ACHN (cell line): ENCODE data around the gene MRM1.

Experiments
- DNase-seq: peaks from one replicate; pipeline ENCODE4 v3.0.0-alpha.2; 2015
- in situ Hi-C: cut with HindIII; loops from 2 replicates; pipeline ENCODE4 v1.10.0; 2017; ENCODE audit warnings: low sequenced_read_pairs, low pct_ligation_motif_present, low pct_unique_long_range_greater_than_20kb

MRM1 gene

DNA sequence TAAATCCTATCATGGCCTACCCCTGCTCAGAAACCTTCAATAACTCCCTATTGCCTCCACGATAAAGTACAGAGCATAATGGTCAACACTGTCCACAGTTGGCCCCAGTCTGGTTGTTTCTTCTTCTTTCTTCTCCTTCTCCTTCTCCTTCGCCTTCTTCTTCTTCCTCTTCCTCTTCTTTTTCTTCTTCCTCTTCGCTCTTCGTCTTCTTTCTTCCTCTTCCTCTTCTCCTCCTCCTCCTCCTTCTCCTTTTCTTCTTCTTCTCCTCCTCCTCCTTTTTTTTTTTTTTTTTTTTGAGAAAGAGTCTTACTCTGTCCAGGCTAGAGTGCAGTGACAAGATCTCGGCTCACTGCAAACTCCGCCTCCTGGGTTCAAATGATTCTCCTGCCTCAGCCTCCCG, 23.8 kb downstream of the MRM1 start:
- no peak for DNase-seq
- in situ Hi-C loops, result no loop called here

GRCh38 chr17:36627101-36627500, 25.7 kb downstream of the MRM1 start:
- in situ Hi-C loops, result no loop called here
- DNase-seq, result no peak

DNA sequence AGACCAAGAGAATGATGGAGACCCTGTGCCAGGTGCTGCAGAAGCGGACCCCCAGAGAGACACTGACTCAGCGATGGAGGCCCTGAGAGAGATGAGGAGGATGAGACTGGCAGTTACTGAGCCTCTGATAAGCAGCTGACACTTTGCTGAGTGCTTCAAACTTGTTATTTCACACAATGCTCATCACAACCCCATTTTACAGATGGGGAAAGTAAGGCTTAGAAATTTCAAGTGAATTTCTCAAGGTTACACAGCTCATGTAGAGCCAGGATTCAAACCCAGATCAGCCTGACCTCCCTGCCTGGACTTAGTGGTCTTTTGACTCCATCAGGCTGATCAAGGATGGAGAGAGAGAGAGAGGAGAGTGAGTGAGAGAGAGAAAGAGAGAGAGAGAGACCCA, 27.2 kb downstream of the MRM1 start:
- in situ Hi-C loops, result no loop called here
- DNase-seq, result no peak

DNA sequence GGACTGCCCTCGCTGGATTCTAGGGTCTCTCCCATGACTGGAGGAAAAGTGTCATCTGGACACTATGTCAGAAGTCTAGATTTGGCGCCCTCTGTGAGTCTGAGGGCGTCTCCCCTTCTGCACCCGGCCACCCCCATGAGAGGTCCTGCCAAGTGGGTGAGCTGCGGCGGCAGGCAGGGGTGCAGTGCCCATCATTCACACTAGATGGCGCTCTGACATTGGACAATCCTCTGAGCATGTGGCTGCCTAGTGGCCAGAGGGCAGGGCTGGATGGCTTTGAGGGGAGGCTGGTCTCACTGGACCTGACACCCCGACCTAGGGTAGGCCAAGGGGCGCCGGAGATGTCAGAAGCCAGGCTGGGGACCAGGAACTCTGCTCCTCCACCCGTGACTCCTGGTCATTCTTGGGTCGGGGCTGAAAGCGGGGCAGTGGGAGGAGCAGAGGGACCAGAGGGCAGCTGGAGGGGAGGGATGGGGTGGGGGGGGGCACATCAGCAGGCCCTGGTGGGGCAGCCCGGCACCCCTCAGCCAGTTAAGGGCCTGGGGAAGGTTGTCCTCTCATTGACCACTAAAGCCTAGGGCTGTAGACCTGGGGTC, 28.0 kb downstream of the MRM1 start:
- in situ Hi-C loops, result no loop called here
- DNase-seq, result peak; percentile 77

GRCh38 chr17:36629970-36630502, 28.7 kb downstream of the MRM1 start:
- no peak for DNase-seq
- in situ Hi-C loops, result no loop called here

DNA sequence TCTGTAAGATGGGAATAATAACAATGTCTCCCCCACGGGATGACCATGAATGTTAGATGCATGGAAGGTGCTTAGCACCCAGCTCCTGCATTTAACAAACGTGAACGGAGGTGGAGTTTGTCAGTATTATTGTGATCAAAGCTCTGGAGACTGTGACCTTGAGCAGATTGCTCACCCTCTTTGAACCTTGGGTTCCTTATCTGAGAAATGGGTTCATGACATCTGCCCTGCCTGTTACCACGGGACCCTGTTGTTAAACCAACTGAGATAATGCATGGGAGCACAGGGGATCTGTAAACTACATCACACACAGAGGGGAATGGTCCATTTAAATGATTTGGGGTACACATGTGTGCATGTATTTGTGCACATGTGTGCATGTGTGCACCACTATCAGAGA, 29.6 kb downstream of the MRM1 start:
- no peak for DNase-seq
- in situ Hi-C loops, result no loop called here

- in situ Hi-C loops, result no loop called here
- DNase-seq, result no peak
Observed at GRCh38 chr17:36632916-36633771, 31.8 kb downstream of the MRM1 start.

DNA sequence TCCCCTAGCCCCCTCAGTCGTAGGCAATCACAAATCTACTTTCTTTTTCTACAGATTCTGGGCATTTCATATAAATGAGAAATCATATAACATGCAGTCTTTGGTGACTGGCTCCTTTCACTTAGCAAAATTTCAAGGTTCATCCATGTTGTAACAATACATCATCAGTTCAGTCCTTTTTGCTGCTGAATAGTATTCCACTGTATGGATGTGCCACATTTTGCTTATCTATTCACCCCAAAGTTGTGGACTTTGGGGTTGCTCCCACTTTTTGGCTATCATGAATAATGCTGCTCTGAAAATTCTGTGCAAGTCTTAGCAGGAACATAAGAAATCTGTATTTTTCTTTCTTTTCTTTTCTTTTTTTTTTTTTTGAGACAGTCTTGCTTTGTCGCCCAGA, 39.0 kb downstream of the MRM1 start:
- no peak for DNase-seq
- in situ Hi-C loops, result no loop called here

GRCh38 chr17:36640836-36641235, 39.5 kb downstream of the MRM1 start:
- DNase-seq, result no peak
- in situ Hi-C loops, result no loop called here

- in situ Hi-C loops, result no loop called here
- DNase-seq, result no peak
Observed at GRCh38 chr17:36641331-36641876, 40.0 kb downstream of the MRM1 start.

GRCh38 chr17:36641877-36642845, 40.8 kb downstream of the MRM1 start:
- no peak for DNase-seq
- in situ Hi-C loops, result no loop called here

DNA sequence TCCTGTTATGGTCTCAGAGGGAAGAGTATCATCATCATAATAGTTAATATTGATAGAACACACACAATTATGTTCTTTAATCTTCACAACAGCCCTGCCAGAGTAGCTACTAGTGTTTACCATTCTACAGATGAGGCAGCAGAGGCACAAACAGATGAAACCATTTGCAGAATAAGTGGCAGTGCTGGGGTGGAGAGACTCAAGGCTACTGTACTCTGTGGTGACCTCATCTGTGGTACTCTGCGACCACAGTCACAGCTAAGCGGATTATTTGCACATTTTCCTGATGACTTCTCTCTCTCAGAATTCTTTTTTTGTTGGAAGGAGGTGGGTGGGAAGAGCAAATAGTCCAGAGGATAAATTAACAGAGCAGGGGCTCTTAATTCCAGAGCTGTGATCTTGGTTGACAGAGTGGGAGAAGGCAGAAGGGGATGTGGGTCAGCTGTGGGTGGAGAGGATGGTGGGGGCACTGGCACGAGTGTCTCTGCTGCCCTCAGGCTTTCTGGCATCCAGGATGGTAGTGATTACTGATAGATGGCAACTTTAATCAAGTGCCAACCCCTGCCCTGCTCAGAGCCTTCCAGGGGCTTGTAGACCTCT, 41.8 kb downstream of the MRM1 start:
- in situ Hi-C loops, result no loop called here
- DNase-seq, result no peak

- no peak for DNase-seq
- in situ Hi-C loops, result no loop called here
Observed at GRCh38 chr17:36645422-36645821, 44.0 kb downstream of the MRM1 start.

DNA sequence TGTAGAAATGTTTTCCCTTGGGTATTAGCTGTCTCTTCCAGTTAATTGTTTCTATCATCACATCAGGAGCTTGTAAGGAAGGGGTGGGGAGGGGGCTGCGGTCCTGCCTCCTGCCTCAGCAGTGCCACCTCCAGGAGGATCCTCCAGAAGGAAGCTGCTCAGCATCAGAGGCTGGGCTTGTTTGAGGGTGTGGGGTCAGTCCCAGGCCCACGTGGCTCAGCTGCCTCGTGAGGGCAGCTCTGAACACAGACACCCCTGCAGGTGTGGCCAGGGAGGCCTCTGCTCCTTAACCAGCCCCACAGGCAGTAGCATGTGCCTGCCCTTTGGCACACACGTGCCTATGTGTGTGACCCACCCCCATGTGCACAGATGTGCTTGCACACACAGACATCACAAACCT, 46.3 kb downstream of the MRM1 start:
- no peak for DNase-seq
- in situ Hi-C loops, result no loop called here

DNA sequence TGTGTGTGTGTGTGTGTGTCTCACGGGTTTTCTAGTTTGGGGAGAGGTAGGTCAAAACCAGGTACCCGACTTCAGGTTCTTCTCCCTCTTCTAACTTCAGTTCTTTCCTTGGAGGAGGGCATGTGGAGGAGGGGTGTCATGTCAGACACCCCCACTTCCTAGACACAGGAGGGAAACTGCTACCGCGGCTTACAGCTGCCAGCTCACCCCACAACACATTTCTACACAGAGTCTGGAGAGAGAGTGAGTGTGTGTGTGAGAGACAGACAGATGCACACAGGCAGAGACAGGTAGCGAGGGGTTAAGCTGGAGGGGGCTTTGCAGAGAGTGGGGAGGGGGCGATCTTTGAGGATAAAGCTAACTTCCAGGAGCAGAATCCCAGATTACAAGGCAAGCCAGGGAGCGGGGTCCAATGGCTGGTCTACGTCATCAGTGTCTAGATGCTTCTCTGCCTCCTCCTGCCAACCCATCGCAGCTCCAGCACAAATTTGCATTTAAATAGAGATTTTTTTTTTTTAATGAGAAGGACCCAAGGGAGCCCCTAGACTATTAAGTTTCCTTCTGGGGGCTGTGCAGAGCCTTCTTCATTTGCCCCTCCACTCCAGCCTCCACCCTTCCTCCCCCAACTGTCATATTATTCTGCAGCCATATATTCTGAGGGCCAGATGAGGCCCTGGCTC, 48.9 kb downstream of the MRM1 start:
- in situ Hi-C loops, result no loop called here
- no peak for DNase-seq

DNA sequence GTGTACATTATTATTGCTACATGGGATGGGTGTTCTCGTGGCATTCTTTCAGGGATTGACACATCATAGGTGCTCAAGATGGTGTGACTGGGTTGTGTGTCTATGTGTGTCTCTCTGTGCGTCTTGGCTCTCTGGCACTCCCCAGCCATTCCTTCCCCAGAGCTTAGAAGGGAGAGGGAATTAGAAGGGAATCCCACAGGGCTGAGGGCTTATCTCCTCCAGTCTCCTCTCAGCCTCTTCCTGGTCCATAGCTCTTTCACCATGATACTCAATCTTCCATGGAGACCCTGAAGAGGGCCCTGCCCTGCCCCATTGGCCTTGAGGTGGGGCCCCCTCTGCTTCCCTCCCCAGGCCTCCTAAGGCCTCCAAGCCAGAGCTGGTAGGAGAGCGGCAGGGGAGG, 52.0 kb downstream of the MRM1 start:
- in situ Hi-C loops, result no loop called here
- DNase-seq, result no peak

GRCh38 chr17:36653856-36654255, 52.5 kb downstream of the MRM1 start:
- no peak for DNase-seq
- in situ Hi-C loops, result no loop called here

- in situ Hi-C loops, result no loop called here
- no peak for DNase-seq
Observed at GRCh38 chr17:36655726-36656125, 54.3 kb downstream of the MRM1 start.
